Suprapubic skin (tissue), 4 donors: Measurements from ENCODE around the gene KLF12. TPM values are rescaled to one million over a fixed set of nuclear protein-coding genes. Genes with fewer than 3 reads are reported as not detected.

ENCODE experiments used
- DNase-seq, 2 donors: peaks; one replicate each; pipeline ENCODE4 v3.0.0-alpha.2; 2019; ENCODE audit warnings: low spot score in 2 of 2
- H3K27ac ChIP-seq: fragments of 200-600 bp; sonication (generic); one replicate; pipeline ENCODE4 v1.5.1; 2019
- H3K27me3 ChIP-seq: fragments of 200-600 bp; sonication (generic); one replicate; pipeline ENCODE4 v1.5.1; 2019
- H3K36me3 ChIP-seq: fragments of 200-600 bp; sonication (generic); one replicate; pipeline ENCODE4 v1.5.1; 2019
- H3K4me1 ChIP-seq: fragments of 200-600 bp; sonication (generic); one replicate; pipeline ENCODE4 v1.5.1; 2019
- H3K4me3 ChIP-seq: fragments of 200-600 bp; sonication (generic); one replicate; pipeline ENCODE4 v1.5.1; 2019; ENCODE audit warnings: mild to moderate bottlenecking
- H3K9me3 ChIP-seq: fragments of 200-600 bp; sonication (generic); one replicate; pipeline ENCODE4 v1.5.1; 2019
- CTCF ChIP-seq, 2 donors: fragments of 200-600 bp in 1 of 2; fragments of 450-650 bp in 1 of 2; sonication (generic) in 1 of 2; IDR thresholded peaks; one replicate each; pipeline ENCODE4 v1.5.1; 2016 to 2019; ENCODE audit warnings: antibody characterized with exemption in 2 of 2, mild to moderate bottlenecking in 1 of 2, moderate library complexity in 1 of 2
- EP300 ChIP-seq: sonication (generic); formaldehyde crosslinking; IDR thresholded peaks from one replicate; pipeline ENCODE4 v1.6.1; 2017; ENCODE audit warnings: antibody characterized with exemption
- POLR2A ChIP-seq, 2 donors: fragments of 450-650 bp; IDR thresholded peaks; one replicate each; pipeline ENCODE4 v1.6.1; 2017; ENCODE audit warnings: antibody characterized with exemption in 2 of 2, mild to moderate bottlenecking in 2 of 2, moderate library complexity in 2 of 2
- POLR2AphosphoS5 ChIP-seq, 3 donors: sonication (generic); formaldehyde crosslinking; IDR thresholded peaks; one replicate each; pipeline ENCODE4 v1.6.1; 2017; ENCODE audit warnings: antibody characterized with exemption in 3 of 3
- WGBS: methylation state at CpG from one replicate; pipeline ENCODE4 v1.1.5; 2018; 5-methylcytosine and 5-hydroxymethylcytosine counted together
- total RNA-seq, 4 donors: library from RNA; depleted of rRNA; stranded (reverse); fragments of >200 nt; gene quantifications; one replicate each; pipeline ENCODE4 v1.1.0, GENCODE V29; 2016

The KLF12 gene
- total RNA-seq, 4 donors from 2014 or later, result 1.9 to 4.6 (median 3.4) TPM

- WGBS, result 68% methylated on average over 3 of the region's 3 CpGs
- H3K36me3 ChIP-seq, result no peaks in the 10 kb centered on the region
- no peak overlapping the region for H3K27ac ChIP-seq
- no peak overlapping the region for H3K4me3 ChIP-seq
- TF ChIP-seq EP300, result no peak
- TF ChIP-seq POLR2AphosphoS5 (IDR thresholded peaks at IDR 0.05), result no peak
- TF ChIP-seq POLR2A (IDR thresholded peaks at IDR 0.05), result no peak
- no peak for TF ChIP-seq CTCF (IDR thresholded peaks at IDR 0.05)
- no peaks in the 10 kb centered on the region for H3K27me3 ChIP-seq
- no peaks in the 10 kb centered on the region for H3K4me1 ChIP-seq
- DNase-seq, result no peak
- no peaks in the 10 kb centered on the region for H3K9me3 ChIP-seq
Measured at GRCh38 chr13:74158571-74159352, 24.6 kb upstream of the KLF12 start.

DNA sequence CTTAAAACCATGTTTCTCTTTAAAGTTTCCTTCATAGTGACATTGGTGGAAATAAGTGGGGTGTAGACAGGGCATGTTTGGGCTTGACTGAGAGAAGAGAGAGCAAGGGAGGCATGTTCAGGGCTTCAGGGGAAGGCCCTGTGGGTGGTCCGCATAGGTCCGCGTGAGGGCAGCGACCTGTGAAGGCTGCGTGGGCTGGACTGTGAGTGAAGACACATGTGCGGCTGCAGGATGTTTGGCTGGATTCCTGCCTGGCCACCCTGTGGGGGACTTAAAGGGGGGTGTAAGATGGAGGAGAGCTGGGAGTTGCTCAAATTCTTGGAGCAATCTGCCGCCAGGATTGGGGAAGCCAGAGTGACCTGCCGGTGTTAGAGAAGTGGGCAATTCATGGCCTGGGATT is 23.8 kb upstream of the KLF12 start:
- Histone ChIP-seq H3K4me1 (no peaks in the 10 kb centered on the region), H3K9me3 (no peaks in the 10 kb centered on the region), H3K4me3 (no peak overlapping the region), H3K27me3 (no peaks in the 10 kb centered on the region), H3K36me3 (no peaks in the 10 kb centered on the region), H3K27ac (no peak overlapping the region)
- DNase-seq, result no peak
- no peak for TF ChIP-seq POLR2AphosphoS5 (IDR thresholded peaks at IDR 0.05)
- TF ChIP-seq EP300, result no peak
- TF ChIP-seq POLR2A (IDR thresholded peaks at IDR 0.05), result no peak
- no peak for TF ChIP-seq CTCF (IDR thresholded peaks at IDR 0.05)
- WGBS, result 67% methylated on average over 8 of the region's 8 CpGs

GRCh38 chr13:74154981-74155380 is 20.8 kb upstream of the KLF12 start:
- no peak overlapping the region for H3K4me3 ChIP-seq
- no peaks in the 10 kb centered on the region for H3K4me1 ChIP-seq
- H3K36me3 ChIP-seq, result no peaks in the 10 kb centered on the region
- no peak overlapping the region for H3K27ac ChIP-seq
- TF ChIP-seq EP300 (no peak), CTCF (IDR thresholded peaks at IDR 0.05) (no peak), POLR2AphosphoS5 (IDR thresholded peaks at IDR 0.05) (no peak), POLR2A (IDR thresholded peaks at IDR 0.05) (no peak)
- DNase-seq, result no peak
- no peaks in the 10 kb centered on the region for H3K9me3 ChIP-seq
- H3K27me3 ChIP-seq, result no peaks in the 10 kb centered on the region
- 89% methylated on average over 3 of the region's 3 CpGs for WGBS

DNA sequence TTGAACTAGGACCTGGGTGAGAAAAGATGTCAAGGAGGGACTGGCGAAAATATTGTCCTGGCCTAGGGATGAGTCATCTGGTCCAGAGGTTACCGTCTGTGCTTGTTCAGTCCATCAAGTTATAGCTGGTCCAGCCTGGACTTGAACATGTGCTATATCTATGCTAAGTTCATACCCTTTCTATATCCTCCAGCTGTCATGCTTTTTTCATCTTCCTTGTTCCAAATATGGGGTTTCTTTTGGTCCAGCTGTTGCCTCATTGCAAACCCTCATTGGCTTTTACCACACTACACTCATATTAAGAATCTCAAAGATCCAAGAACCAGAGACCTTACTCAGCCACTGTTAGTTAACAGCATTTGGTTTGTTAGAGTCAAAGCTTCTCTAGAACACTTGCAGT is 19.1 kb upstream of the KLF12 start:
- Histone ChIP-seq H3K9me3 (no peaks in the 10 kb centered on the region), H3K27ac (no peak overlapping the region), H3K4me3 (no peak overlapping the region), H3K36me3 (no peaks in the 10 kb centered on the region), H3K4me1 (no peaks in the 10 kb centered on the region), H3K27me3 (no peaks in the 10 kb centered on the region)
- DNase-seq, result no peak
- 25% methylated on average over 2 of the region's 2 CpGs for WGBS
- TF ChIP-seq EP300, result no peak
- TF ChIP-seq POLR2A (IDR thresholded peaks at IDR 0.05), result no peak
- TF ChIP-seq POLR2AphosphoS5 (IDR thresholded peaks at IDR 0.05), result no peak
- TF ChIP-seq CTCF (IDR thresholded peaks at IDR 0.05), result no peak

- Histone ChIP-seq H3K27me3 (no peaks in the 10 kb centered on the region), H3K4me3 (no peak overlapping the region), H3K9me3 (no peaks in the 10 kb centered on the region), H3K4me1 (no peaks in the 10 kb centered on the region), H3K36me3 (no peaks in the 10 kb centered on the region), H3K27ac (no peak overlapping the region)
- no peak for DNase-seq
- WGBS, result 51% methylated on average over 3 of the region's 3 CpGs
- no peak for TF ChIP-seq POLR2AphosphoS5 (IDR thresholded peaks at IDR 0.05)
- TF ChIP-seq CTCF (IDR thresholded peaks at IDR 0.05), result no peak
- TF ChIP-seq EP300, result no peak
- TF ChIP-seq POLR2A (IDR thresholded peaks at IDR 0.05), result no peak
Measured at GRCh38 chr13:74151859-74152258, 17.7 kb upstream of the KLF12 start.
